Osteoblast (primary cell): ENCODE results near the gene ZDHHC9. TPM values are rescaled to one million over a fixed set of nuclear protein-coding genes. Genes with fewer than 3 reads are reported as not detected.

ENCODE experiments used
- DNase-seq: peaks from one replicate; pipeline ENCODE4 v3.0.0; 2011; ENCODE audit warnings: low spot score, mixed read lengths; ENCODE audit not compliant: insufficient read length; ENCODE audit errors: missing footprints
- H2AFZ ChIP-seq: 2 replicates; pipeline ENCODE4 v1.6.0; 2011; ENCODE audit warnings: mild to moderate bottlenecking, low read length
- H3K27ac ChIP-seq: 2 replicates; pipeline ENCODE4 v1.5.1; 2011; ENCODE audit warnings: mild to moderate bottlenecking, low read depth, low read length, moderate library complexity
- H3K27me3 ChIP-seq: 2 replicates; pipeline ENCODE4 v1.6.0; 2012; ENCODE audit warnings: mild to moderate bottlenecking, control low read depth, inconsistent platforms, low read length, moderate library complexity; ENCODE audit not compliant: insufficient read depth
- H3K36me3 ChIP-seq: 2 replicates; pipeline ENCODE4 v1.5.1; 2011; ENCODE audit warnings: mild to moderate bottlenecking, low read length, control low read depth, moderate library complexity; ENCODE audit not compliant: insufficient read depth
- H3K4me1 ChIP-seq: 2 replicates; pipeline ENCODE4 v1.5.1; 2011; ENCODE audit warnings: mild to moderate bottlenecking, low read length, control low read depth, moderate library complexity; ENCODE audit not compliant: insufficient read depth
- H3K4me2 ChIP-seq: 2 replicates; pipeline ENCODE4 v1.6.0; 2011; ENCODE audit warnings: mild to moderate bottlenecking, low read length; ENCODE audit not compliant: insufficient read depth
- H3K4me3 ChIP-seq: fragments of 200-600 bp; sonication (generic); 3 replicates; pipeline ENCODE4 v1.5.1; 2012; ENCODE audit warnings: mild to moderate bottlenecking, low read length, inconsistent platforms; ENCODE audit not compliant: insufficient read depth
- H3K79me2 ChIP-seq: 2 replicates; pipeline ENCODE4 v1.6.0; 2012; ENCODE audit warnings: mild to moderate bottlenecking, low read length, control low read depth, inconsistent platforms; ENCODE audit not compliant: insufficient read depth
- H3K9me3 ChIP-seq: 2 replicates; pipeline ENCODE4 v1.5.1; 2011; ENCODE audit warnings: low read depth, low read length, control low read depth
- H4K20me1 ChIP-seq: 2 replicates; pipeline ENCODE4 v1.6.0; 2012; ENCODE audit warnings: mild to moderate bottlenecking, low read length, control low read depth; ENCODE audit not compliant: insufficient read depth
- total RNA-seq: library from RNA; depleted of rRNA; stranded (reverse); fragments of >200 nt; gene quantifications from 2 replicates; pipeline ENCODE4 v1.2.3, GENCODE V29; 2012
- TF ChIP-seq, protein P1 (sequence below): IDR thresholded peaks from 2 replicates; pipeline ENCODE4 v1.5.1; 2011; ENCODE audit warnings: mild to moderate bottlenecking, low read depth, low read length, moderate library complexity; ENCODE audit errors: extremely low read depth

The ZDHHC9 gene
- total RNA-seq, 1 donor: 28.2 TPM

DNA sequence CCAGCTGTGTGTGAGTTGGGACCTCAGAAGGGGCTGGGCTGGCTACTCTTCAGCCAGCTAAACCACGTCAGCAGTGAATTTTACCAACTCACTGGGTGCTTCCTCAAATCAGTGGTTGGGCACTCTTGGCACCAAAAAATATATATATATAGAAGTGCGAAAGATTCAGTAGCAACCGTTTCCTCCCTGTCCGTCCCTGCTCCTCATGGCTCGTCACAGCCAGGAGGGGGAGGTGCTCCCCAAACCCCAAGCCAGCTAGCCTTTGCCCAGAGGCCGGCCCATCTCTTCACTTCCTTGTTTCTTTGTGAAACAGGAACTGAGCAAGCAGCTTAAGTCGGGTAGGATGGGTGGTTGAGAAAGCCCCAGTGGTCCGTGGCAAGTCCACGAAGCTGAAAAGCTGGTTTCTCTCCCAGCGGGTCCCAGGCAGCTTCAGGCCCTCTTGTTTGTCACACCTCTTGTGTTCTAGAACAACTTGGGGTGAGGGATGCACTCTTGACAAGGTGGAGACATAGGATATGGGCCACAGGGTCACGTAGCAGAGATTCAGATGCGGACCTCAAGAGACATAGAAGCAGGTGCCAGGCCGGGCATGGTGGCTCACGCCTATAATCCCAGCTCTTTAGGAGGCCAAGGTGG lies 70.8 kb downstream of the ZDHHC9 start:
- Histone ChIP-seq H3K4me3 (no peak overlapping the region), H3K36me3 (no peaks in the 10 kb centered on the region), H4K20me1 (no peaks in the 10 kb centered on the region), H3K27me3 (no peaks in the 10 kb centered on the region), H3K4me2 (no peak overlapping the region), H3K79me2 (no peaks in the 10 kb centered on the region), H3K27ac (no peak overlapping the region), H3K9me3 (no peaks in the 10 kb centered on the region), H2AFZ (peak overlapping the region; percentile 51), H3K4me1 (no peaks in the 10 kb centered on the region)
- TF ChIP-seq, protein P1, sequence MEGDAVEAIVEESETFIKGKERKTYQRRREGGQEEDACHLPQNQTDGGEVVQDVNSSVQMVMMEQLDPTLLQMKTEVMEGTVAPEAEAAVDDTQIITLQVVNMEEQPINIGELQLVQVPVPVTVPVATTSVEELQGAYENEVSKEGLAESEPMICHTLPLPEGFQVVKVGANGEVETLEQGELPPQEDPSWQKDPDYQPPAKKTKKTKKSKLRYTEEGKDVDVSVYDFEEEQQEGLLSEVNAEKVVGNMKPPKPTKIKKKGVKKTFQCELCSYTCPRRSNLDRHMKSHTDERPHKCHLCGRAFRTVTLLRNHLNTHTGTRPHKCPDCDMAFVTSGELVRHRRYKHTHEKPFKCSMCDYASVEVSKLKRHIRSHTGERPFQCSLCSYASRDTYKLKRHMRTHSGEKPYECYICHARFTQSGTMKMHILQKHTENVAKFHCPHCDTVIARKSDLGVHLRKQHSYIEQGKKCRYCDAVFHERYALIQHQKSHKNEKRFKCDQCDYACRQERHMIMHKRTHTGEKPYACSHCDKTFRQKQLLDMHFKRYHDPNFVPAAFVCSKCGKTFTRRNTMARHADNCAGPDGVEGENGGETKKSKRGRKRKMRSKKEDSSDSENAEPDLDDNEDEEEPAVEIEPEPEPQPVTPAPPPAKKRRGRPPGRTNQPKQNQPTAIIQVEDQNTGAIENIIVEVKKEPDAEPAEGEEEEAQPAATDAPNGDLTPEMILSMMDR: no peak
- no peak for DNase-seq

DNA sequence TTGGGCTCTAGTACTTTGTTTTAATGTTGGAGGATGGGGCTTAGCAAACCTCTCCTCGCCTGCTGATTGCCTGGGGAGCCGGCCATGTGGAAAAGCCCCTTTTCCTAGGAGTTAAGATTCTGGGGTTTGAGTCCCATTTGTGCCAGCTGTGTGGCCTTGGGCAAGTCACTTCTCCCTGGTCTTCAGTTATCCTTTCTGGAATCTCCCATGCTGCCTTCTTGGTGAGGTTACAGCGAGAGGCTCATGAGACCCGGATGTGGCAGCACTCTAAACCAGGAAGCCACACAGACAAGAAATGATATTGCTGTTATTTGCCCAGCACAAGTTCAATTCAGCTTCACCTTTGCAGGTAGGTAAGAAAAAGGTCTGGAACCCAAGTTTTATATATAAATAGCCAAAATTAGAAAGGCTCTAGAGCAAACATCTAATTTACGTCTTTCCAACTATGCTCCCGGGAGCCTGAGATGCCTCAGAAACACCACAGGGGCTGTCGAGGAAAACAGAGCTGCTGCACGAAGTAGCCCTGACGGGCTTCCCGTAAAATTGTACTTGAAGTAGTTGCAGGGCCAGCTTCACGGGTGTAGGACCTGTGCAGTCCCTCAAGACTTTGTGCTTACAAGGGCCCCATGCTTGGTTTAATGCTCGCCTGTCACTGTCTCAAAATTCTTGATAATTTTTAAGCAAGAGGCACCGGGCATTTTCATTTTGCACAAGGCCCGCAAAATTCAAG lies 72.3 kb downstream of the ZDHHC9 start:
- Histone ChIP-seq H2AFZ (no peak overlapping the region), H3K9me3 (no peaks in the 10 kb centered on the region), H3K36me3 (no peaks in the 10 kb centered on the region), H4K20me1 (no peaks in the 10 kb centered on the region), H3K4me1 (no peaks in the 10 kb centered on the region), H3K27me3 (no peaks in the 10 kb centered on the region), H3K4me2 (no peak overlapping the region), H3K79me2 (no peaks in the 10 kb centered on the region), H3K4me3 (no peak overlapping the region), H3K27ac (no peak overlapping the region)
- DNase-seq: no peak
- TF ChIP-seq, protein P1: no peak

DNA sequence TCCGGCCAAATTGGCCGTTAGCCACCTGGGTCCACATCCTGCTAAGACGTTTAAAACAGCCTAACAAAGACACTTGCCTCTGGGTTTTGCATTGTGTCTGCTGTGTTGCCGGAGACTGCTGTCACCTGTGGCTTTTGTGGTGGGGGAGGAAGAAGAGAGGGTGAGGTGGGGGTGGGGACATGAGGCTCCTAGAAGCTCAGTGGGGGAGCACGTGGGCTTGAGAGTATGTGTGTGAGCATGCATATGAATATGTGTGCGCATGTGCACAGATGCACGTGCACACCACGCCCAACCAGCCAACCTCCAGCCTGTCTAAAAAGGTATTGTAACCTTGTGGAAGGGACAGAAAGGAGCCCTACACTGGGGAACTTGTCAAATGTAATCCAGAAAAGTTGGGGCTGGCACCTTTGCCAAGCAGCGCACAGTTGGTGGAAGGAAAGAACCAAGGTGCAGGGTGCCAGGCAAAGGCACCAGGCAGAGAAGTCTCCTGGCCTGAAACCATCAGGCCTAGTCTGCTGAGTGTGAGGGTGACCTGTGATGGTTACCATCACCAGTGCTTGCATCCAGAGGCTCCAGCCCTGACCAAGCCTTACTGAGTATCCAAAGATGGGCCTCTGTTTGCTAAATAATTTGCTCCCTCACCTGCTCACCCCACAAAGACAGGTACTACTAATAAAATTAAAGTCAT lies 74.1 kb downstream of the ZDHHC9 start:
- no peaks in the 10 kb centered on the region for H3K36me3 ChIP-seq
- no peaks in the 10 kb centered on the region for H4K20me1 ChIP-seq
- DNase-seq: no peak
- no peaks in the 10 kb centered on the region for H3K27me3 ChIP-seq
- no peak overlapping the region for H3K4me2 ChIP-seq
- no peaks in the 10 kb centered on the region for H3K9me3 ChIP-seq
- TF ChIP-seq, protein P1: no peak
- H3K4me1 ChIP-seq: no peaks in the 10 kb centered on the region
- H3K79me2 ChIP-seq: no peaks in the 10 kb centered on the region
- H2AFZ ChIP-seq: no peak overlapping the region
- no peak overlapping the region for H3K4me3 ChIP-seq
- no peak overlapping the region for H3K27ac ChIP-seq
